ENCODE results near the gene TESK1.
"Not testable (repeated sequence)": the region's sequence is repeated elsewhere in the genome, so short reads cannot be mapped to it uniquely, and the experiment has no call there.

TESK1 gene

DNA sequence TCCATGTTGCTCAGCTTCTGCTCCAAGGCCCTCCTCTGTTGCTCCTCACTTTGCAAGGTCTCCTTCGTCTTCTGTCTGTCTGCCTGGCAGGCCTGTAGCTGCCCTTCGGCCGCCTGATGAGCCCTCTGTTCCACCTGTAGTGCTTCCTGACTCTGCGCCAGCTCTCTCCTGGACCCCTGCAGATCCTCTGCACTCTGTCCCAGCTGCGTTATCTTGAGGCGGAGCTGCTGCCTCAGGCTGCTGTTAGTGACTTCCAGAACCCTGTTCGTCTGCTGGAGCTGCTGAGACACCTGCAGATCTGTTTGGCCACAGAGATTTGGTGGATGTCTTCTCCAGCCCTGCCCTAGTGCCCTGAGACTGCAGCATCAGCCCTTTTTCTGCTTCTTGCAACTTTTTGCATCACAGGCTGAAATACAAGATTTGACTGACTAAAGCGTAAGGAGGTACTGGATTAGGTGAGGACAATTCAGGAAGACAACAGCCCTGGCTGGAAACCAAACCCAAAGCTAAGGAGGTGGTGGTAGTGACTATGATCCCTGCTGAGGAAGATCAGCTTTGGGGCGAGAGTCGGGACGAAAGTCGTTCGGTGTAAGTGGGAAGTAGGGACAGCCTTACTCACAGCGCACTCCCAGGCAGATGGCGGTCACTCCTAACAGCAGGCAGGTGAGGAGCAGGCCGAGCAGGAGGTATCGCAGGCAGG lies 11.1 kb downstream of the TESK1 start:
- no peak for DNase-seq

DNA sequence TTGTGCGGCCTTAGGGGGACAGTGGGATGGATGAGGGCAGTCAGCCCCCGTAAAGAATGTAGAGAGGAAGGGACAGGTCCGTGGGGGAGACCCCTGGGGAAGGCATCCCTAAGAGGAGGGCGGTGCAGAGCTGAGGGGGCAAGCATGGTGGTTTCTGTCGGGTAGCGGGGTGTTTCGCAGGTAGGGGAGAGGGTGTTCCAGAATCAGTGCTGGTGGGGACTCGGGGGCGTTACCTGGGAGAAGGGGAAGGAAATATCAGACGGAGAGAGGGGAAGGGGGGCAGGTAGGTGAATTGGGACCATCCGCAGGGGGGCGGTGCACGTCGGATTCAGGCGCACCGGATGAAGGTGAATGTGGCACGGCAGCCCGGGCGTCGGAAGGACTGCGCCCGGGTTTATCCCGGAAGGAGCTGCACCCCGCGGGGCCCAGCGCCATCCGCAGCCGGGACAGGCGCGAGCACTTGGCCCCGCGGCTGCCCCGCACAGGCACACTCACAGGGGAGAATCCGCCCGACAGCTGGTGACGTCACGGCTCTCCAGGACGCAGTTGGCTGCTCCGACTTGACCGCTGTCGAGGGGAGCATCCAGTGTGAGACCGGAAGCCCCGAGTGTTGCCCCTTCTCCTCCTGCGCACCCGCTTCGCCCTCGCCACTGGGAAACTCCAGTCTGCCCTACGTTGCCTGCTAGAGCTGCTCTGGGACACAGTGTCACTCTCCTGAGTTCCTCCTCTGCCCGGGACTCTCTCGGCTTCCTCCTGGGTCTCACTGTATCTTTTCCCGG lies 11.8 kb downstream of the TESK1 start:
- DNase-seq, result peak; percentile 59 to 82 (median 74)

GRCh38 chr9:35617548-35617947 lies 12.5 kb downstream of the TESK1 start:
- no peak for DNase-seq

- DNase-seq, result peak; percentile 65 to 83 (median 80)
Observed at GRCh38 chr9:35618325-35618727, 13.3 kb downstream of the TESK1 start, which contains the start of gene CD72. CD72 (minus strand) TSS chr9:35618413; CDS start chr9:35618303, 110 bp downstream.

DNA sequence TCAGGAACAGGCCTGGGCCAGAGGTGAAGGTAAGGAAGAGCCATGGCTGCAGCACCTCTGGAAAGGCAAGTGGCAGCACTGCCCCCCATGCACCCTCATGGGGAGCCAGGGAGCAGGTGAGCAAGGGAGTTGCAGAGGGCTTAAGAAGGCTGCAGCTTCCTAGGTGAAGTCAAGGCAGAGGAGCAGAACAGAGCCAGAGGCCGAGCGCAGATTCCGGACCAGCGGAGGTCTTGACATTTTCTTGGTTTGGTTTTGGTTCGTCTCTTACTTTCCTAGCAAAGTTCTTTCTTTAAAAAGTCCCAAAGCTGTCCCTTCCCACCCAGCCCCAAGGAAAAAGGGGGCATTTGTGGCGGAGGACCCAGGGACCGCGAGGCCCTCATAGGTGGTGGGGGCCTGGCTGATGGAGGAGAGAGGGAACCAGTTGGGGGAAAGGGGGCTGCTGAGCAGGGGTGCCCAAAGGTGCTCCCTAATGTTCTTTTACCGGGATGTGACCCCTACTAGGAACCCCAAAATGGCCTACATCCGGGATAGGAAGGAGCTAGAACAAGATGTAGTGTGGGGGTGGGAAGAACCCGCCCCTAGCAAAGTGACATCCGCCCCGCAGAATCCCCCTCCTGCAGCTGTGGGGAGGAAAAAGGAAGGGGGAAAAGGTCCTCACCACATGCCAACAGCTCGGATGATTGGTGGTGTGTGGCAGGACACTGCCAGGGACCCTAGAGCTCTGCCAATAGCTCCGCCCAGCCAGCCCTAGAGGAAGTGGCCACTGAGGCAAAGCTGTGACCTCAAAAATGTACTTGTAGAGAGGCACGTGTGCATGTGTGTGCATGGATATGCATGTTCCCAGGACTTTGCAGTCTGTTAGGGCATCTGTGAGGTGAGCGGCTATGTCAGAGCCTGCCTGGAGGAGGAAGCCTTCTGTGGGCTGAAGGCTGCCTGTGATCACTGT lies 14.1 kb downstream of the TESK1 start:
- DNase-seq, result peak; percentile 67 to 95 (median 84)

DNA sequence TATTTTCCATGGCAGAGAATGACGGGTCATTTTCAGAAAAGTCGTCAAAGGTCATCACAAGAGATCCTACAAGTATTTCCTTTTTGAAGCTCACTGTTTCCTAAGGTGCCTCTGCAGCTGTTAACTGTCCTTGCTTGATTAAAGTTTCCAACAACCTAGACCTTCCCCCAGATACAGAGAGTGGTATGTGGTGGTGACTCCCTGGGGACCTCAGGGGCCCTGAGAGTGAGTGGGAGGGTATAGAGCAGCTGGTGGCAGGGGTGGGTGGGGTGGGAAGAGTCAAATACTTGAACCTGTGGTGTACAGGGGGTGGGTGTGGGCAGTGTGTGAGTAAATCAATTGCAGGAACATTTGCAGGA lies 14.7 kb downstream of the TESK1 start:
- no peak for DNase-seq

- DNase-seq, result no peak
Observed at GRCh38 chr9:35627575-35627974, 22.5 kb downstream of the TESK1 start.

DNA sequence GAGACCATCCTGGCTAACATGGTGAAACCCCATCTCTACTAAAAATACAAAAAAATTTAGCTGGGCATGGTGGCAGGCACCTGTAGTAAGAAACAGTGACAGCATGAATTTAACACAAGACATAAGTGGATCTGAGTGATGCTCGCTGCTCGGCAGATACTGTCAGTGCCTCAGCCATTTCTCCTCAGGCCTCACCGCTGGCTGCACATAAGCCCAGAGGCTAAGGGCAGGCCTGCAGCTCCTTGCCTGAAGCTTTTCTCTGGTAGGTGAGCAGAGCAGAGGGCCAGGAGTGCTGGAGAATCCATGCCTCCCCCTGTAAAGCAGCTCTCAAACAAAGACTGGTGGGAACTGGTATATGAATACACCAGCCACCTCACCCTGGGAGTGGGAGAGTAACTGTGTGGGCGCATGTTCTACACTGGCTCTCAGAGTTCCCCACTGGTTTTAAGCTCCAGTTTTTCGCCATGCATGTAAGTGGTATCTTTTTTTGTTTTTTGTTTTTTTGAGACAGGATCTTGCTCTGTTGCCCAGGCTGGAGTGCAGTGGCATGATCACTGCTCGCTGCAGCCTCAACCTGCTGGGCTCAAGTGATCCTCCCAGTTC lies 23.4 kb downstream of the TESK1 start:
- peak in 3 of 4 experiments; percentile 49 to 59 (median 56) for DNase-seq

GRCh38 chr9:35629597-35629996 lies 24.5 kb downstream of the TESK1 start:
- no peak for DNase-seq

GRCh38 chr9:35635730-35636129 lies 30.7 kb downstream of the TESK1 start:
- DNase-seq, result peak in 2 of 4 experiments; percentile 20 to 36

GRCh38 chr9:35636135-35636876 lies 31.2 kb downstream of the TESK1 start:
- DNase-seq, result peak in 3 of 4 experiments; percentile 49 to 88 (median 87)

DNA sequence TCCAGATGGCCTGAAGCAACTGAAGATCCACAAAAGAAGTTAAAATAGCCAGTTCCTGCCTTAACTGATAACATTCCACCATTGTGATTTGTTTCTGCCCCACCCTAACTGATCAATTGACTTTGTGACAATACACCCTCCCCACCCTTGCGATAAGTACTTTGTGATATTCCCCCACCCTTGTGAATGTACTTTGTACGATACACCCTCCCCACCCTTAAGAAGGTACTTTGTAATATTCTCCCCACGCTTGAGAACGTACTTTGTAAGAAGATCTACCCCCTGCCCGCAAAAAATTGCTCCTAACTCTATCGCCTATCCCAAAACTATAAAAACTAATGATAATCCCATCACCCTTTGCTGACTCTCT lies 31.8 kb downstream of the TESK1 start:
- not testable (repeated sequence) for DNase-seq

GRCh38 chr9:35637427-35637955 lies 32.4 kb downstream of the TESK1 start:
- DNase-seq, result not testable (repeated sequence)

DNA sequence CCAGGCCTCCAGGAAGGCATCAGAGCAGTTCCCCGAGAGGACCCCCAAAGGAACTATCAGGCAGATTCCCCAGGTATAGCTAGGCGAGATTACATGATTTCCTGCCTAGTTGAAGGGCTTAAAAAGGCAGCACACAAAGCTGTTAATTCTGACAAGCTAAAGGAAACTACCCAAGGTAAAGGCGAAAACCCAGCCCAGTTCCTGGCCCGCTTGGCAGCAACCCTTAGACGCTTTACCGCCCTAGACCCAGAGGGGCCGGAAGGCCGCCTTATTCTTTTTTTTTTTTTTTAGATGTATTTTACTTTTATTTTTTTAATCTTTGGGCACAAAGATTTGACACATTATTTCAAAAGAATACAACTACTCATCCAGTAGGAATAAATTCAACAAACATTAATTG lies 33.7 kb downstream of the TESK1 start:
- DNase-seq, result not testable (repeated sequence)

DNA sequence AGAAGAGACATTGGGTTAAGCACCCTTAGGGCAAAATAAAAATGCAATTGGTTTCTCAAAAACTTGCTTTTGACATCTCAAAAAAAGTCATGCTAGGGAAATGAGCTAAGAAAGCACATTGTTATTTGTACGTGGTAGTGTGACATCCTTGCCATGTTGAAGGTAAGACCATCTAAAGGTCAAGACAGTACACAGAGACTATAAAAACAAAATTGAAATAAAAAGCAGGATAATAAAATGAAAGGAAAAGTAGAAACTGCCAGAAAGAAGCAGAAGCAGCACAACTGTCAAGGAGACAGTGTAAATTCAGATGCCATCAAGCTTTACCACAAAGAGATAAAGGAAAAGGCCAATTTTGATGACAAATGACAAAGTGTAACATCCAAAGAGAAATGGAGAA lies 34.2 kb downstream of the TESK1 start:
- DNase-seq, result not testable (repeated sequence)

GRCh38 chr9:35639631-35640030 lies 34.6 kb downstream of the TESK1 start:
- DNase-seq, result no peak

DNA sequence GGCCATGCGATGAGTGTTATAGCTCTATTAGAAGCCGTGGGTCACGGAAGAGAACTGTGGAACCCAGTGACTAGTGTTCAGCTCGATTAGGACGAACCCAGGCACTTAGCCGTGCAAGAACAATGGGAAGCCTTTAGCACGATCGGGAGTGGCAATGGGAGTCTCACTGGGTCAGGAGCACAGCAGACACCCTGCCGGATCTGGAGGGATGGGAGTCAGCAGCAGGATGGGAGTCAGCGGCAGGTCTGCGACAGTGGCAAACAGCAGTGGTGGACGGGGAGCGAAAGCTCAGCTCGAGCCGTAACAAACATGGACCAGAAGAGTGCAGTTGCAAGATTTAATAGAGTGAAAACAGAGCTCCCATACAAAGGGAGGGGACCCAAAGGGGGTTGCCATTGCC lies 35.4 kb downstream of the TESK1 start:
- DNase-seq, result not testable (repeated sequence)

- DNase-seq, result not testable (repeated sequence)
Observed at GRCh38 chr9:35641478-35641877, 36.4 kb downstream of the TESK1 start.

- no peak for DNase-seq
Observed at GRCh38 chr9:35643046-35643445, 38.0 kb downstream of the TESK1 start.

- DNase-seq, result not testable (repeated sequence)
Observed at GRCh38 chr9:35645736-35646135, 40.7 kb downstream of the TESK1 start.

DNA sequence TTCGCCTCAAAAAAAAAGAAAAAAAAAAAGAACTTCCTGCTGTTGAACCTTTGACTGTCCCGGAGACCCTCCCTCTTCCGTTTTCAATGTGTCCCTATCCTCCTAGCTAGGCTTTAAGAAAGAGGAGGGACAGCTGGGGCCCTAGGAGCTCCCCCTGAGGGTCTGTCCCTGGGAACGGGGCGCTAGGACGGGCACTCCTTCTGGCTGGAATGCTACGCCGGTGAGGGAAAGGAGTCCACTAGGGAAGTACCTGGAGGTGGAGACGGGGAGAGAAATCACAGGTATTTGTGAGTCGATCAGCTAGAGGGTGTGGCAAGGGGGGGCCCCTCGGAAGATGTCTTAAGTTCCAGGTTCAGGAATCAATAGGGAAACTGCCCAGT lies 41.1 kb downstream of the TESK1 start:
- DNase-seq, result peak; percentile 31 to 51 (median 46)

All from suppressor macrophage (primary cell).